Measurements from ENCODE around the gene ZBED5.
A peak's percentile ranks its signal among the peaks of the same experiment; 100 is the strongest.
"Not testable (repeated sequence)": the region's sequence is repeated elsewhere in the genome, so short reads cannot be mapped to it uniquely, and the experiment has no call there.

ZBED5 gene

DNA sequence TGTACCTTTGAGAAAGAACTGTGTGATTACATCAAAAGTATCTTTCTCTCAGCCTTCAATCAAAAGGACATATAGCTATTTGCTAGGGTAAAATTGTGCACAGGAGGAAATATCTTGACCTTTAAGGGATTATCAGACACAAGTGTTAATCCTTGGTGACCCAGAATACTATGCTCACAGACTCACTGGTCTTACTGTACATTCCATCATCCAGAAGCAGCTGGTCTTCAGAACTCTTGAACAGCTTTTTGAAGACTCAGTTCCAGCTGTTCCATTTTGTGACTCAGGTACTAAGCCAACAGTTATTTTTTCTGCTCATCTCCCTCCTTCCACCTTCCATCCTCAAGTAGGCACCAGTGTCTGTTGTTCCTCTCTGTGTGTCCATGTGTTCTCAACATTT, 19.8 kb downstream of the ZBED5 start:
- no peak for DNase-seq

DNA sequence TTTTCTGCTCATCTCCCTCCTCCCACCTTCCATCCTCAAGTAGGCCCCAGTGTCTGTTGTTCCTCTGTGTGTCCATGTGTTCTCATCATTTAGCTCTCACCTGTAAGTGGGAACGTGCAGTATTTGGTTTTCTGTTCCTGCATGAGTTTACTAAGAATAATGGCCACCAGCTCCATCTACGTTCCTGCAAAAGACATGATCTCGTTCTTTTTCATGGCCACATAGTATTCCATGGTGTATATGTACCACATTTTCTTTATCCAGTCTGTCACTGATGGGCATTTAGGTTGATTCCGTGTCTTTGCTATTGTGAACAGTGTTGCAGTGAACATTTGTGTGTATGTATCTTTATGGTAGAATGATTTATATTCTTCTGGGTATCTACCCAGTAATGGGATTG, 21.0 kb downstream of the ZBED5 start:
- not testable (repeated sequence) for DNase-seq

DNA sequence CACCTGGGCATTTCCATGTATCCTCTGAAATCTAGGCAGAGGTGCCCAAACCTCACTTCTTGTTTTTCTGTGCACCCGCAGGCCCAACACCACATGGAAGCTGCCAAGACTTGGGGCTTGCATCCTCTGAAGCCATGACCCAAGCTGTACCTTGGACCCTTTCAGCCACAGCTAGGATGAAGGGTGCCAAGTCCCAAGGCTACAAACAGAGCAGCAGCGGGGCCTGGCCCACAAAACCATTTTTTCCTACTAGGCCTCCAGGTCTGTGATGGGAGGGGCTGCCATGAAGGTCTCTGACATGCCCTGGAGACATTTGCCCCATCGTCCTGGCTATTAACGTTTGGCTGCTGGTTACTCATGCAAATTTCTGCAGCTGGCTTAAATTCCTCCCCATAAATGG, 28.7 kb downstream of the ZBED5 start:
- no peak for DNase-seq

DNA sequence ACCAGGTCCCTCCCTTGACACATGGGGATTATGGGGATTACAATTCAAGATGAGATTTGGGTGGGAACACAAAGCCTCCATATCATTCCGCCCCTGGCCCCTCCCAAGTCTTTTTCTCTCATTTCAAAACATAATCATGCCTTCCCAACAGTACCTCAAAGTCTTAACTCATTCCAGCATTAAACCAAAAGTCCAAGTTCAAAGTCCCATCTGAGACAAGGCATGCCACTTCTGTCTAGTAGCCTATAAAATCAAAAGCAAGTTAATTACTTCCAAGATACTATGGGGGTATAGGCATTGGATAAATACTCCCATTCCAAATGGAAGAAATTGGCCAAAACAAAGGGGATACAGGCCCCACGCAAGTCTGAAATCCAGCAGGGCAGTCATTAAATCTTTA, 29.5 kb downstream of the ZBED5 start:
- no peak for DNase-seq

DNA sequence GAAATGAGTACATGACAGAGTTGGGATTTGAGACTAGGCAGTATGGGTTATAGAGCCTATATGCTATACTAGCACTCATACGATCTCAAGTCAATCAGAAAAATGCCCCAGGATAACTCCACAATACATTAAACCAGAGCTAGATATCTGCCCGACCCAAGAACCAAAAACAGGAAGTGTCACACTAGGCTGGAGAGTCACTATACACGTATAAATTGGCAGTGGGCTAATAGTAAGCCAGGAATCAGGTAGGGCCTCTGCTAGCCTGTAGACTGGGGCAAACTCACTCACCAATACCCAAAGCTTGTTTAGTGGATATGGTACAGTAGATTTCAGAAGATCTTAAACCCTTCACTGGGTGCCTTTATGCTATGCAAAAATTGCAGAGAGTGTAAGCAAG, 33.0 kb downstream of the ZBED5 start:
- no peak for DNase-seq

DNA sequence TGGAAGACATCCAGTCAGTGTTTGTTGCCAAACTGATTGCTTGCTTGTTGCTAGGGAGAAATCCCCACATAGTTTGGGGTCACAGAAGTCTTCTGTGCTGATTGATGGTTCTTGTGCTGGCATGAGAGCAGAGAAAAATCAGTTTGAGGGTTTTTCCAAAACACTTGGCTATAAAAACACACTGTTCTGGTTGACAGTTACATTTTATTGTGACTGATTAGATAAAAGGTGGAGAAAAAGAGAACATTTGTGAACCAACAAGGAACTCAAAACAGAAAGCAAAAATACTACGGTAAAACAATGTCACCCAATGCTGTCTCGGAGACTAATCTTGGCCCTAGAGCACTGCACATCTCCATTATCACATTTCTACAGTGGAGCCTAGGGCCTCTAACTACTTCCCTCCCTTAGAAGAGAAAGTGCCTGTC, 34.7 kb downstream of the ZBED5 start:
- no peak for DNase-seq

DNA sequence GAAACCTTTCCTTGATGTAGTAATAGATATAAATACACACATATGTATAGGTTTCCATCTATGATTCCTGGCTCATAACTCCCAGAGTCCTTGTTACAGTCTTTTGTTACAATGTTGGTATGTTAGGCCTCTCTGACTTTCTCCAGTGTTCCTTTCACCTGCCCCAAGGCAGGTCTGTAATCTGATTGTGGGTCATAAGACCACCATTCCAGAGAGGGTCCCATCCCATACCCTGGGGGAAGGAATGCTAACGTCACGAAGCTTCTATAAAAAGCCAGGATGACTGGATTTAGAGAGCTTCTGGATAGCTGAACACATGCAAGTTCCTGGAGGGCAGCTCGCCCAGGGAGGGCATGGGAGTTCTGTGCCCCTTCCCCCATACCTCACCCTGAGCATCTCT, 35.4 kb downstream of the ZBED5 start:
- DNase-seq, result not testable (repeated sequence)

DNA sequence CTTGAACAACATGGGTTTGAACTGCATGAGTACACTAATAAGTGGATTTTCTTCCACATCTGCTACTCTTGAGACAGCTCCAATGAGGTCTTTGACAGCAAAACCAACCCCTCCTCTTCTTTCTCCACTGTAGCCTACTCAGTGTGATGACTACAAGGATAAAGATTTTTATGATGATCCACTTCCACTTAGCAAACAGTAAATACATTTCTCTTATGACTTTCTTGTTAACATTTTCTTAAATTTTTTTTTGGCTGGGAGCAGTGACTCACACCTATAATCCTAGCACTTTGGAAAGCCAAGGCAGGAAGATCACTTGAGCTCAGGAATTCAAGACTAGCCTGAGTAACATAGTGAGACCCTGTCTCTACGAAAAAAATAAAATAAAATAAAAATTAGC, 39.3 kb downstream of the ZBED5 start:
- no peak for DNase-seq

DNA sequence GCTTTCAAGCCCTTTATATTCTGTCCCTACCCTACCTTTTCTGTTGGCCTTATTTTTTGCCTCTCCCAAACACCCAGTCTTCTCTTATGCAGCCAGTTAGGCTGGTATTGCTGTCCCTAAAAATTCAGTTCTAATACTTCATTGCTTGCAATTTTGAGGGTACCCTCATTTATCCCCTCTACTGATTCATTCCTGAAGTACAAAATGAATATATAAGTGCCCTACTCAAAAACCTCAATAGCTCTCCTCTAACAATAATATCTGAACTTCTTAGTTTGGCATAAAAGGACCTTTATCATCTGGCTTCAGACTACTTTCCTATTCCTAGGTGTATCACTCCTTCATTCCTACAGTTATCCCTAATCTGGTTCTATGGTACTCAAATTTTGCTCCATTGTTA, 43.9 kb downstream of the ZBED5 start:
- no peak for DNase-seq

DNA sequence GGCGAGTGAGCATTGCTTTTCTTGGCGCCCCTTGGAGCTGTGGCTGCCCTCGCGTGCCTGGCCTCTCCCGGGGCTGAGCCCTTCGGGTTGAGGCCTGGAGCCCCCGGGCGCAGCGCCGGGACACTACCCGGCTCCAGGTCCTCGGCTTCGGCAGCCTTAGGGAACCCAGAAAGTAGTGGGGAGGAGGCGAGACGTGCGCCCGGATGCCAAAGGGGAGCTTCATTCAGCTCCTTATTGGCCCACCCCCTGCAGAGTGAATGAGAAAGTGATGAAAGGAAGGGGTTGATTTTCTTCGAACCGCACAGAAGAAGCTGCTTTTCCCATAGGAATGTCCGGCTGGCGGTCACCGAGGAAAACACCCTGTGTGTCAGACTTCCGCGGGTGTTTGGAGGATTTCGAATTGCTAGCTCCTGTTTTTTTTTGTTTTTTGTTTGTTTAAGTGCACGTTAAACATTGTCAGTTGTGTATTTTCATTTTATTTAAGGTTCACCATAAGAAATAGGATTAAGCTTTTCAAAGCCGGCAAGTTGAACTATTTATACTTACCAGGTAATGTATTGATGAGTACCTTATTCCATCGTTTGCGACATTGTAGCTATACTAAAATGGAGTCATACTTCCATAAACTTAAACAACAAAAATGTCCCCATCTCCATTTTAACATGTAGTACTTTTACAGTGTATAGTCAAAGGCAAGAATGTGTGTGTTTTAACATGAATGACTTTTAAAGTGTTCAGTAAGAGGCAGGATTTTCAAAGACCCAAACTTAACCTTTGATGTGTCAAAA, 48.3 kb downstream of the ZBED5 start:
- DNase-seq, result peak in 5 of 14 donors; percentile 57 to 79 (median 71)

DNA sequence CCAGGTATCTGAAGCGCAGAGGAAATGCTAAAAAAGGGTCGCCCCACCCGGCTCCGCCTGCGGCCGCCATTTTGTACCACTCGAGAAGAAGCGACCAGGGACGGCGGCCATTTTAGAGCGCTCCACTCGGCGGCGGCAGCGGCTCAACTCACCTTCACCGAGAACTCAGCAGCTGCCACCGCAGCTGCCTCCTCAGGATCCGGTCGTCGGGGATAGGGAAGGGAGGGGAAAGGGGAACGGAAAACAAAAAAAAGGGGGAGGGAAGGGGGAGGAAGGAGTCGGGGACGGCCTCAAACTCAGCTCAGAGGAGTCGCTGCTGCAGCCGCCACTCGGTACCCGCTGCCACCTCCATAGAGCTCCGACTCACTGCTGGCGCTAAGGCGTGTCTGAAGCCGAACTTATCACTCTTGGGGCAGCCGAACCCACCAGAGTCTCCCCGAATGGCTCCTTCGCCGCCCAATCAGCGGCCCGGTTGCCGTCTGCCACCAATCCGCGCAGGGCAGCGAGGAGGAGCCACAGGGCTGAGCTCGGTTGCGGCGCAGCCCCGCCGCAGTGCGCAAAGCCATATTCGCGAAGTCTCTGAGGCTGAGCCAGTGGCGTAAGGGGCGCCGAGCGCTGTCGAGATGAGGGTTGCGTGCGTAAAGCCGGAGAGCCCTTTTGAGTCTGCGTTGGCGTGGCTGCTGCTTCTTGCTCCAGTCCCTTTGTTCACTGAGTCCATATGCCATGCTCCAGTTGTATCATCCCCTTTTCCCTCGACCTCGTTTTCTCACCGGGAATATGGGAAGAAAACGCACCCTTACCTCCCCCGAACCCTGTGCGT, 49.1 kb downstream of the ZBED5 start, which contains the start of gene EIF4G2:
Gene EIF4G2, minus strand, starts transcription at position 374 of the 820 bp plus-strand sequence.
- peak; percentile 81 to 99 (median 96) for DNase-seq

DNA sequence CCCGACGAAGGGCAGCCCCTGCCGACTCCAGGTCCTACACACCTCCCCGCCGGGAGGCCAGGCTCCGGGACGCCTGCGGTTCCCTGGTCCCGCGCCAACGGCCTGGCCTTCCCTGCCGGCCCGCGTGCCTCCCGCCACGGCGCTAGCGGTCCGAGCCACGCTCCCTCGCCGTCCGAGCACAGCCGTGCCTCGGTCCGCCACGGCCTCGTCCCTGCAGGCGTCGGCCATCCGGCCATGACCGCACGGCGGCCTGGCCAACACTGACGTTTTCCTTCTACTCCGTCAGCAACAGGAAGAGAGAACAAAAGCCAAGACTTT, 49.7 kb downstream of the ZBED5 start:
- DNase-seq, result peak in 2 of 14 donors; percentile 45 to 78

DNA sequence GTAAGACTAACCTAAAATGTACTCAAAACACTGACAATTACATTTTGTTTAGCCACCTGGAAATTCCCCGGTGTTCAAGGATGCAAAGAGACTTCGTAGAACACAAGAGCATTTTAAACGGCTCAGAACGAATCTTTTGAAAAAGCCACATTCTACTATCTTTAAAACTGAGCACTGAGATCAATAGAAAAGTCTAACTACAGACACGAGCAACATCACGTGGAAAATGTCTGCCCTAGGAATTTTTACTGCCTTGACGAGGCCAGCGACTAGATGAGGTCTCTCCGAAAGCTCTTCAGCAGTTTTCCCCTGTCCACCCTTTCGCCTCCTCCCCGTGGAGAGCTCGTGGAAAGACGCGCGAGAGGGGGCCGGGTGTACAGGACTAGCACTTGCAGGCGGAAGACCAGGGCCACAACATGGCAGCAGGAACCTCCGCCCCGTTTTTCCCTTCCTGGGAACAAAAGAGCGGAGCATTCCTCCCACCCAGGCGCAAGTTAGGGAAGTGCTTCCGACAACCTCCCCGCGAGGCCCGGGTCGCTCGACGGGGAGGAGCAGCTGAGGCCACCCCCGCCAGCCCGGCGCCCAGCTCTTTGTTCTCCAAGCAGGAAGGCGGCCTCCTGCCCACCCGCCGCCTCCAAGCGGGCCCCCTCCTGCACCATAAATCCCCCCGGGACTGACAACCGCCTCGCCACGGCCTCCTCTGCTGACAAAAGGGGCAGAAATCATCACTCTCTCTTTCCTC, 50.2 kb downstream of the ZBED5 start:
- DNase-seq, result peak; percentile 10 to 80 (median 64)

DNA sequence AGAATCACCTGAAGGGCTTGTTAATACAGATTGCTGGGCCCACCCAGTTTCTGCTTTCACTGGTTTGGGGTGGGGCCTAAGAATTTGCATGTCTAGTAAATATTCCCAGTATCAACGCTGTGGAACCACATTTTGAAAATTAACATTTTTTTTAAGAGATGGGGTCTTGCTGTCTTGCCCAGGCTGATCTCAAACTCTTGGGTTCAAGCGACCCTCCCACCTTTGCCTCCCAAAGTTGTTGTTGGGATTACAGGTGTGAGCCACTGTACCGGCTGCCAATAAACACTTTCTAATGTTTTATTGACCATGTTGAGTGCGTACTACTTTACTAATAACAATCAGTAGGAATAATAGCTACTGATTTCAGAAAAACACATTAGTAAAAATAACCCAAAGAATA, 51.6 kb downstream of the ZBED5 start:
- no peak for DNase-seq

DNA sequence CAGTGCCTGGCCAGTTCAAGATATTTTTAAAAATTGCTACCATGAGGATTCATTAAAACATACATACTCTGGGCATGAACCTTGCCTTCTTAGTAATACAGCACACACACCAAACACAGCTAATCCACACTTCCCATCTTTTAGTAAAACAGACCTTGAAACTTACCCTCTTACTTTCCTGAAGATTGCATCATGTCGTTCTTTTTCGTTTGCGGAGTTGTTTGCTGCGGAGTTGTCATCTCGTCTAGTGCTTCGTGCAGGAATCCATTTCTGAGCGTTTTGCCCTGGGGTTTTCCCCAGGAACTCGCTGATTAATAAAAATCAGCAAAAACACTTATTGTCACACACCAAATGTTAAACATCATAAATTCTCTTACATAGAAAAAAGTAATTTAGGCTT, 52.1 kb downstream of the ZBED5 start:
- no peak for DNase-seq

DNA sequence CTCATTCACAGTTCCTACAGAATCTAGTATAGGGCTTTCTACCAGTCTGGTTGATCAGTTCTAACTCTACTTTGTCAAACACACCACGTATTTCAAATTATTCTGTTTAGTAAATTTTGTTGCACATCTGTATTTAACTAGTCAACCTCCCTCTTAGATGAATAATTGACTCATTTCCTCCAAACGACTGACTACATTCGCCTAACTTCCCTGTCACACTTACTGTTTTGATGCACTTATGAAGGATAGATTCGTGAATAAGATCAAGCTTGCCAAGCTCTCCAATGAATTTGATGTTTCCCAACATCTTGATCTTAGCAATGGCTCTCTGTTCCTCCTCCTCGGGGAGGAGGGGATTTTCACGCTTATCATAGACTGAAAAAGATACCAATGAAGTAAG, 54.2 kb downstream of the ZBED5 start:
- DNase-seq, result no peak
